HL-60/S4 (cell line): ENCODE data around the gene SPDYE17.
"Not testable (repeated sequence)": the region's sequence is repeated elsewhere in the genome, so short reads cannot be mapped to it uniquely, and the experiment has no call there.

Source experiments
- in situ Hi-C: fragments of 300-500 bp; cut with MboI; formaldehyde crosslinking; loops from 2 replicates; pipeline ENCODE4 v1.14.3; 2022; ENCODE audit warnings: low sequenced_read_pairs

Gene SPDYE17

DNA sequence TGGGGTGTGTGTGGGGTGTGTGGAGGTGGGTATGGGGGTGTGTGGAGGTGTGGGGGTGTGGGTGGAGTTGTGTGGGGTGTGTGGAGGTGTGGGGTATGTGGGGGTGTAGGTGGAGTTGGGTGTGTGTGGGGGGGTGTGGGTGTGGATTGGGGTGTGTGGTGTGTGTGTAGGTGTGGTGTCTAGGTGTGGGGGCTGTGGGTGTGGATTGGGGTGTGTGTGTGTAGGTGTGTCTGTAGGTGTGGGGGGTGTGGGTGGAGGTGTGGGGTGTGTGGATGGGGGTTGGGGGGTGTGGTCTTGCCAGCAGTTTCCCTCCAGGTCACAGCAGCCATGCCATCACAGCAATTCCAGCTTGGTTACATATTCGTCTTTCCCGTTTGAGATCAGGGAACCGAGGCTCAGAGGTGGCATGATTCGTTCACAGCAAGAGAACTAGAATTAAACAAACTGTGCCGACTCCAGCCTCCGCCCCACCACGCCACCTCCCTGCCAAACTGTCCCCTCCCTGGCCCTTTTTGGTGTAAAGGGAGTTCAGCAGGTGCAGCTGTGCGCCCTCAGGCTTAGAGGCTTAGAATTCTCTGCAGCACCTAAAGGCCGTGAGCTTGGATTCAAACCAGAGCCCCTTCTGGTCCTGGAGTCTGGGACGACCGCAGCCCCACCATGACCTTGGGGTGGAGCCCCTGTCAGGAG, 33.3 kb downstream of the SPDYE17 start:
- in situ Hi-C loops = not testable (repeated sequence)

DNA sequence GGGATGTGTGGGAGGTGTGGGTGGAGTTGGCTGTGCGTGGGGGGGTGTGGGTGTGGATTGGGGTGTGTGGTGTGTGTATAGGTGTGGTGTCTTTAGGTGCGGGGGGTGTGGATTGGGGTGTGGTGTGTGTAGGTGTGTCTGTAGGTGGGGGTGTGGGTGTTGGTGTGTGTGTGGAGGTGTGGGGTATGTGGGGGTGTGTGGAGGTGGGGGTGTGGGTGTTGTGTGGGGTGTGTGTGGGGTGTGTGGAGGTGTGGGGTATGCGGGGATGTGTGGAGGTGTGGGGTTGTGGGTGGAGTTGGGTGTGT, 33.9 kb downstream of the SPDYE17 start:
- in situ Hi-C loops = no loop called here

DNA sequence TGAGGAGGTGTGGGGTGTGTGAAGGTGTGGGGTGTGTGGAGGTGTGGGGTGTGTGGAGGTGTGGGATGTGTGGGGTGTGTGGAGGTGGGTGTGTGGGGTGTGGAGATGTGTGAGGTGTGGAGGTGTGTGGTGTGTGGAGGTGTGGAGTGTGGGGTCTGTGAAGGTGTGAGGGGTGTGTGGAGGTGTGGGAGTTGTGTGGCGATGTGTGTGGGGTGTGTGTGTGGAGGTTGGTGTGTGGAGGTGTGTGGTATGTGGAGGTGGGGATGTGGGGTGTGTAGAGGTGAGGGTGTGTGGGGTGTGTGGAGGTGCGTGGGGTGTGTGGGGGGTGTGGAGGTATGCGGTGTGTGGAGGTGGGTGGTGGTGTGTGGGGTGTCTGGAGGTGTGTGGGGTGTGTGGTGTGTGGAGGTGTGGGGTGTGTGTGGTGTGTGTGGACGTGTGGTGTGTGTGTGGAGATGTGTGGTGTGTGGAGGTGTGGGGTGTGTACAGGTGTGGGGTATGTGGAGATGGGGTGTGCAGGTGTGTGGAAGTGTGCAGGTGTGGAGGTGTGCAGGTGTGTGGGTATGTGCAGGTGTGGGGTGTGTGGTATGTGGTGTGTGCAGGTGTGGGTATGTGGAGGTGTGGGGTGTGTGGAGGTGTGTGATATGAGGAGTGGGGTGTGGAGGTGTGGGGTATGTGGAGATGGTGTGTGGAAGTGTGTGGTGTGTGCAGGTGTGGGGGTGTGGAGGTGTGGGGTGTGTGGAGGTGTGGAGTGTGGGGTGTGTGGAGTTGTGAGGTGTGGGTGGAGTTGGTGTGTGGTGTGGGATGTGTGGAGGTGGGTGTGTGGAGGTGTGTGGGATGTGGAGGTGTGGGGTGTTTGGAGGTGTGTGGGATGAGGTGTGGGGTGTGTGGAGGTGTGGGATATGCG, 34.5 kb downstream of the SPDYE17 start:
- in situ Hi-C loops = no loop called here

DNA sequence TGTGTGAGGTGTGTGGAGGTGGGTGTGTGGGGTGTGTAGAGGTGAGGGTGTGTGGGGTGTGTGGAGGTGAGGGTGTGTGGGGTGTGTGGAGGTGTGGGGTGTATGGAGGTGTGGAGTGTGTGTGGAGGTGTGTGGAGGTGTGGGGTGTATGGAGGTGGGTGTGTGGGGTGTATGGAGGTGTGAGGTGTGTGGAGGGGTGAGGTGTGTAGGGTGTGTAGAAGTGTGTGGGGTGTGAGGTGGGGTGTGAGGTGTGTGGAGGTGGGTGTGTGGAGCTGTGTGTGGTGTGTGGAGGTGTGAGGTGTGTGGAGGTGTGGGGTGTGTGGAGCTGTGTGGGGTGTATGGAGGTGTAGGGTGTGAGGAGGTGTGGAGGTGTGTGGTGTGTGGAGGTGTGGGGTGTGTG, 35.2 kb downstream of the SPDYE17 start:
- in situ Hi-C loops = not testable (repeated sequence)

DNA sequence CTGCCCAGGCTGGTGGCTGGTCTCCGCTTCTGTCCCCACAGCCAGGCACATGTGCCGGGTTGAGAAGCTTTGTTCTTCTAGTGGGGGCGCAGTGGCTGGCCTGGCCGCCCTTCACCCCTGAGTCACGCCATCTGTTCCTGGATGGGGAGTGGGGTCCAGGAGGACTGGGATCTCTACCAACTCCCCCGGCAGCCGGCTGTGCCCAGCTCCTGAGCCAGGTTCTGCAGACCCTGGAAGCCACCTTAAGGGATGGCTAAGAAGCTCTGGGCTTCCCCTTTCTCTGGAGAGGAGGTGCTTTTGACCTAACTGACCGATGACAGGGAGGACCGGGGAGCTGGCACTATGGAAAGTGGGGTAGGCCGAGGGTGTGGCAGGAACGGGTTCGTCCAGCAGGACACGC, 37.9 kb downstream of the SPDYE17 start:
- in situ Hi-C loops = not testable (repeated sequence)

DNA sequence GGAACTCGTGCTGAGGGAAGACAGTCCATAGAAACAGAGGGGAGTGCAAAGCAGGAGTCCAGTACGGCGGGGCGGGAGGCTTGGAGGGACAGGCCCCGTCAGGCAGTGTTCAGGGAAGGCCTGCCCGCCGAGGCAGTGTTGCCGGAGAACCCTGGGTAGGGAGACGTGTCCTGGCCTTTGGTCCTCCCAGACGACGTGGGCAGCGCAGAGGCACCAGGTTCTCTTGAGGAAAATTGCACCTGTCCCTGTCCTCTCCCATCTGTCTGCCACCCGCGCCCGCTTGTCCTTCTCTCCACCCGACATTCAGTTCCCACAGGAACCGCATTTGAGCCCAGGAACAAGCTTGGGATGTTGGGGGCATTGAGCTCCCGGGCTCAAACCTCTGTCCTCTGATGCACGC, 38.3 kb downstream of the SPDYE17 start:
- in situ Hi-C loops = not testable (repeated sequence)

DNA sequence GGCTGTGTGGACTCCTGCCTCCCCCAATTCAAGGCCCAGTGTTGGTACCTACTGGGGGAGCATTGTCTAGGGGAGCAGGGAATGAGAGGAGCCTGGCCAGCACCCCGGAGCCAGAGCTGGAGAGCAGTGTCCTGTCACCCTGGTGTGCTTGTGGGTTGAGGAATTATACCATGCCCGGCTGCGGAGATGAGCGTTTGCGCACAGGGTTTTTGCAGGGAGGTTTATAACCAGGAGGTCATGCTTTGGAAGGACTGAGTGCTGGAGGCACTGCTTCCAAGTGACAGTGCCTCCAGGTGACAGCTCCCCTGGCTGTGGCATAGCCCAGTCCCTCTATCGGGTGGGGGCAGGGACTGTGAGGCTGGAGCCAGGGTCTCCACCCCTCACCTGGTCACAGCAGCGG, 39.3 kb downstream of the SPDYE17 start:
- in situ Hi-C loops = not testable (repeated sequence)

DNA sequence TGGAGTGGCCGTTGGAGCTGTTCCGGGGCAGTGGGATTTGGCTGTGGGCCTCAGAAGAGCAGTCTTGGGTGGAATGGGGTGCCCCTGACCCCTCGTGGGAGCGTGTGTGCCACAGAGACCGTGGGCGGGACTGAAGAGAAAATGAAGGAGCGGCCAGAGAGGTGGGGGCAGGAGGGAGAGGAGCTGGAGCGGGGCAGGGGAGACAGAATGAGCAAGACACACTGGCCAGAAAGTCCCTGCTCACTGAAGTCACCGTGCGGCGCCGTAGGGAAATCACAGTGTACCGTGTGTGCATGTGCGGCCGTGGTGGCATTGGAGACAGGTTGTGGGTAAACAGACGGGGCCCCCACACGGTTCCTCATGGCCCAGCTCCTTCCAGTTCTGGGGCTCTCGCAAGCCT, 40.0 kb downstream of the SPDYE17 start:
- in situ Hi-C loops = not testable (repeated sequence)

DNA sequence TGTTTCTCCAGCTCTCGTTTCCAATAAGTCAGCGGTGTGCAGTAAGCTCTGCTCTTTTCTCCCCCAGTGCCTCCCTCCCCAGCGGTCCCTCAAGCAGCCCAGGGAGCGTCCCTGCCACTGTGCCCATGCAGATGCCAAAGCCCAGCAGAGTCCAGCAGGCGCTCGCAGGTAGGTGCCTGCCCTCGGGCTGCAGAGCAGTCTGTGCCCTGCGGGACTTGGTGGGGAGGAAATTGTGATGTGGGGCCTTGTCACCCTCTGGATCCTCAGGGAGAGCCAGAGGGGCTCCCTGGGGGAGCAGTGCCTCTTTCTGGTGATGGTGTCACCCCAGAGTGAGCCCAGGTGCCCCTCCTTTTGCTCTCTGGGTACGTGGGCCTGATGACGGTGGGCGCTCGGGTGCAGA, 42.0 kb downstream of the SPDYE17 start:
- in situ Hi-C loops = not testable (repeated sequence)

DNA sequence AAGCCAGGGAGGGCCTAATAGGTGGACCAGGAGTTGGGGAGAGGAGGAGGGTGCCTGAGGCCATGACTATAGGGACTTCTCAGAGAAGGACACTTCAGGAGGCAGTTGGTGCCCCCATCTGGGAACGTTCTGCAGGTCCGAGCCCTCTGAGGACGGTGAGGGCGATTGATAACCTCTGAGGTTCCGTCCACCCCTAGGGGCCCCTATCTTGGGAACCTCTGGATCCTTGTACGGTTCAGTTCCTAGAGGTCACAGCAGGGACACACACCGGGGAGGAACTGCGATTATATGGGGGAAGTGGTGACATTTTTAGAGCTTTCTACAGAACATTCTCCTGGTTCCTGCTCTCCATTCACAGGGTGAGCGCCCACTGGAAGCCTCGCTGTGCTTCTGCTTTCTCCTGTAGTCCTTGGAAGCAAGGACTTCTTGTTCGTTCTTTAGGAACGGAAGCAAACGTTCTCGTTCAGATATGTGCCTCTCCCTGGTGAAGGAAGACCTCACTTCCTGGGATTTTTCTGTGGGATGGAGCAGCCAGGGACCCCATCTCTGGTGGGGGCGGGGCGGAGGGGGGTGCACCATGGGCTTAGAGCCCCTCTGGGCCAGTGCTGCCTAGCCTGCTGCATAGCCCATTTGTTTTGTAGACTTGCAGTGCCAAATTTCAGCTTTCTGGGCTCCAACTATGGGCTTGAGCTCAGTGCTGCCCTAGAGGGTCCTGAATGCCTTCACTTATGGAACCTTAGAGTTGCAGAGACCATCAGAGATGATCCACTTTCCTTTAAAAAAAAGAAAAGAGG, 46.0 kb downstream of the SPDYE17 start:
- in situ Hi-C loops = not testable (repeated sequence)

DNA sequence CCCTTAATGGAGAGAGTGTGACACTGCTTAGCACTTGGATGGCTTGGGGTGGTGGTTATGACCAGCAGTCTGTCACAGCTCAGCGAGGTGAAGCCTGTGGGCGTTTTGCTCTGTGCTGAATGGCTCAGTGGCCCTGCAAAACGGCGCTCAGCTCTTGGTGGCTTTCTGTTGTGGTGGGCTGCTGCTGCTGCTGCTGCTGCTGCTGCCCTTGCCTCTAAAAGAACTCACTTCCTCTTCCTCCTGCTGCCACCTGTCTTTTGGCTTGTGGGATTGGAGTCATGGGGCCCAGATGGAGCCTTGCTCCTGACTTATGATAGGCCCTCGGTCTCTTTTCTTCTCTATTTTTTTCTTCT, 47.4 kb downstream of the SPDYE17 start:
- in situ Hi-C loops = not testable (repeated sequence)

DNA sequence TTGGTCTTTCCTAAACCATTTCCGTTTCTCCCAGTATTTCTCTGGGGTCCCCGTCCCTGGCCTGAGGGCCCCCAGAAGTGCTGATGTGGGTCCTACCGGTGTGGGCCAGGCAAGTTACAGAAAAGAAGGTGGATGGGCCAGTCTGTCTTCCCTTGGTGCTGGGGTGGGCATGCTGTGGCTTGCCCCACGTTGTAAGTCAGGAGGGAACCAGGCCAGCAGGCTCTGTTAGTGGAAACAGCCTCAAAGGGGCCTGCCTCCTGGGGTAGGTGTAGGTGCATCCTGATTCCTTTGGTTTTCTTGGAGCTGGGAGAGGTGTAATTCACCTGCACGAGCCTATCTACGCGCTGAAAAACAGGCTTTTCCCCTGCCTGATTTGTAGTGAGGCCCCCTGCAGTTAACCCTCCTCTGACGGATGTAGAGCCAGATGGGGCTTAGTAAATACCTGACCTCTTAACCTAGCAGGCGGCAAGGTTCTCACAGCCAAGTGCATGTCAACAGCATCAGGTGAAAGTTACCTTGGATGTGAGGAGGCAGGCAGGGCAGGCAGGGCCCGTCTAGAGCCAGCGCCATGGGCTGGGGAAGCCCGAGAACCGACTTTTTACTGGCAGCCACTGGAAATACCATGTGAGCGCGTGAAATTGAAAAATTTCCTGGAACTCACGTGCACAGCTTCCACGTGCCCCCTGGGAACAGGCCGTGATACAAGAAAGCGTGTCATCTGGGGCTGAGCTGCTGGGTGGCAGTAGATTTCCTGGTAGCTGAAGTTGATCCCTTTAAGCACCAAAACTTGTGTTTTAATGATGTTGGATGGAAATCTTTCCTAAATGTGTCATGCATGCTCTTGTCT, 48.0 kb downstream of the SPDYE17 start:
- in situ Hi-C loops = not testable (repeated sequence)

DNA sequence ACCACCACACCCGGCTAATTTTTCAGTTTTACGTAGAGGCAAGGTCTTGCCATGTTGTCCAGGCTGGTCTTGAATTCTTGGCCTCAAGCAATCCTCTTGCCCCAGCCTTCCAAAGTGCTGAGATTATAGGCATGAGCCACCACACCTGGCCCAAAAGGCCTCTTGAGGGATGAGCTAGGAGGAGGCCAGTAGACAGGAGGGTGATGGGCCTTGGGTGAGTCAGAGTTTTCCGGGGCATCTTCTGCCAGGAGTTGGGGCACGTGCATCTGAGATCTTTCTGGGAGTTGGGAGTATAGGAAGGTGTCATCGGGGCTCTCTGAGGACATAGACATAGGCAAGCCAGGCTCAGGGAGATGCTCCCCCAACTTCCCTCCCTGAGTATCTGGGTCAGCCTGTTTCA, 48.8 kb downstream of the SPDYE17 start:
- in situ Hi-C loops = not testable (repeated sequence)

DNA sequence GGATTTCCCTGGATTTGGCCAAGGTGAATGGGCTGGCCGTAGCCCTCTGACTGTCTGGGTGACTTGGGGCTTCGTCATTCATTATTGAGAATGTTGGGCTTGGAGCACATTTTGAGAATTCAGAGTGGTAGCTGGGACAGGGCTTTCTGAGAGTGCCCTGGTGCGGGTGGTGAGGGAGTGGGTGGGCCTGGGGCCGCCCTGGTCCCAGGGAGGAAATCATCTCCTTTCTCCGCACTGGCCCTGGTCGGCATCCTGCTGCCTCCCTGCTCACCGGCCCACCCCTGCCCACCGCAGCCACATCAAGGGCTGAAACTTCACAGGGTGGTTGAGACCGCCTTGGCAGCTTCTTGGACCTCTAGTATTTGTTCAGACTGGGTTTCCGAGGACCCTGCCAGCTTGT, 49.7 kb downstream of the SPDYE17 start:
- in situ Hi-C loops = not testable (repeated sequence)

DNA sequence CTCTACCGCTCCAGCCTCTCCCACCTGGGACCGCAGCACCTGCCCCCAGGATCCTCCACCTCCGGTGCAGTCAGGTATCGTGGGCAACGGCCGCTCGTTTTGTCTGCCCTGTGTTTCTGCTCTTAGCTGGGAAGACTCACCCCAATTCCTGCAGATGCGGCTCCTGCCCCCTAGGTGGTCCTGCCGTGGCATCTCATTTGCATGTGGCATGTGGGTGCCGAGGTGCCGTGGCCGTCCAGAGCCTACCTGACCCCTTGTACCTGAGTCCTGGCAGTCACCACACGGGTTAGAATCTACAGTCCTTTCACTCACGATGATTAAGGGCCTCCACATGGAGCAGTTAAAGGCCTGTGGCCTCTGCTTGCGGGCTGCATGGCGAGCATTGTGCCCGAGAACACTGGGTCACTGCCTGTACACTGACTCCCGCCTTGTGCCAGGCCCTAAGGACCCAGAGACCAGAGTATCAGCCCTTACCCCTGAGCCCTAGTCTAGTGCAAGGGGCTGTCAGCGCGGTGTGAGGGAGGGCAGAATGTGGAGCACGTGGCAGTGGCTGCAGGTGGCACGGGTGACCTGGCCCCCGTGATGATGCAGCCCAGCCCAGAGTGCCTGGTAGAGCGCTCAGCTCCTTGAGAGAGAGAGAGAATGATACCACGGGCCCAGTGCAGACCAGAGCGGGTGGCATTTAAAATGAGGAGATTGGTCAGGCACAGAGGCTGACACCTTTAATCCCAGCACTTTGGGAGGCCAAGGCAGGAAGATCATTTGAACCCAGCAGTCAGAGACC, 50.8 kb downstream of the SPDYE17 start:
- in situ Hi-C loops = not testable (repeated sequence)

DNA sequence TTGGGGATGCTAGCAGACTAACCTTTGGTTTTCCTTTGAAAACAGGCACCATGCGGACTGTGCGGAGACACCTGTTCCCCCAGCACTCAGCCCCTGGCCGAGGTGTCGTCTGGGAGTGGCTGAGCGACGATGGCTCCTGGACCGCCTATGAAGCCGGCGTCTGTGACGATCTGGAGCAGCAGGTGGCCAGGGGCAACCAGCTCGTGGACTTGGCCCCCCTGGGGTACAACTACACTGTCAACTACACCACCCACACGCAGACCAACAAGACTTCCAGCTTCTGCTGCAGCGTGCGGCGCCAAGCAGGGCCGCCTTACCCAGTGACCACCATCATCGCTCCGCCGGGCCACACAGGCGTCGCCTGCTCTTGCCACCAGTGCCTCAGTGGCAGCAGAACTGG, 51.6 kb downstream of the SPDYE17 start:
- in situ Hi-C loops = not testable (repeated sequence)

DNA sequence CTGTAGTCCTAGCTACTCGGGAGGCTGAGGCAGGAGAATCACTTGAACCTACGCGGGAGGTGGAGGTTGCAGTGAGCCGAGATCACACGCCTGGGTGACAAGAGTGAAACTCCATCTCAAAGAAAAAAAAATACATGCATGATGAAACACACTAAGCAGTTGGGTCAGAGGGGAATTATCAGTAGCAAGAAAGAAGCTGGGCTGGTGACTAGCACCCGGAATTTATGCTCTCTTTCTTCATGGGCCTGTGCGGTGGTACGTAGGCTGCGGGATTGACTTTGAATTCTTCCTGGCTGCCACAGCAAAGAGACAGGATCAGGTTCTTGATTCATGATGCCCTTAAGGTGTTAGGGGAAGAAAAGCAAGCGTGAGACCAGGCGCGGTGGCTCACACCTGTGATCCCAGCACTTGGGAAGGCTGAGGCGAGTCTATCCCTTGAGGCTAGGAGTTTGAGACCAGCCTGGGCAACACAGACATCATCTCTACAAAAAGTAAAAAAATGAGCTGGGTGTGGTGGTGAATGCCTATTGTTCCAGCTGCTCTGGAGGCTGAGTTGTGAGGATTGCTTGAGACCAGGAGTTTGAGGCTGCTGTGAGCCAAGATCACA, 54.3 kb downstream of the SPDYE17 start:
- in situ Hi-C loops = not testable (repeated sequence)

DNA sequence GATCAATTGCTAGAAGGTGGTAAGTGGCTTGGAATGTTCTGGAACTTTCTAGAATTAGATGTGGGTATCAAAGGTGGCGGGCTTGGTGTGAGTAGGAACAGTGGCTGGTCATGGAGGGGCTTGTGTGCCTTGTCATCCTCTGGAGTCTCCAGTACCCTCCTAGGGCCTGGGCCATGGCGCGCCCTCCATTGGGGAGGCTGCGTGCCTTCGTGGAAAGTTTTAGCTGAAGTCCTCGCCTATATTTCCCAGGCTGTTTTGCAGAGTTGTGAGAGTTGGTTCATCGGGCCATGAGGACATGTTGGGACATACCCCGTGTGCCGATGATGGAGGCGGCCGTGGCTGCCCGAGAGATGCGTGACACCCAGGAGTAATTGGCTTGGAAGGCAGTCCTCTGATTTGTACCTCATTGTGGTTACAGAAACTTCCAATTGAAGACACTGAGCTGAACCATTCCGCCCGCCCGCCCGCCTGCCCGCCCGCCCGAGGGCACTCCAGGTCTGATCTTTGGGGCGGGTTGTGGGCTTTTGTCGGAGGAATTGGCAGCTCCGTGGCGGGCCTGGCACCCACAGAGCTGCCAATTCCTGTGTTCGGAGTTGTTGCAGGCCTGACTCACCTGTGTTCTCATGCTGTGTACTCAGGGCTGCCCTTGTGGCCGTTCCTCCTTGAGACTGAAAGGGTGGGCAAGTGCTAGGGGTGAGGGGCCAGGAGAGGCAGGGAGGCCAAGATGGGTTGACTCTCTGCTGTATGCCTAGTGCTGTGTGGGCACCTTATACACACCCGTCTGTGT, 57.2 kb downstream of the SPDYE17 start:
- in situ Hi-C loops = not testable (repeated sequence)

DNA sequence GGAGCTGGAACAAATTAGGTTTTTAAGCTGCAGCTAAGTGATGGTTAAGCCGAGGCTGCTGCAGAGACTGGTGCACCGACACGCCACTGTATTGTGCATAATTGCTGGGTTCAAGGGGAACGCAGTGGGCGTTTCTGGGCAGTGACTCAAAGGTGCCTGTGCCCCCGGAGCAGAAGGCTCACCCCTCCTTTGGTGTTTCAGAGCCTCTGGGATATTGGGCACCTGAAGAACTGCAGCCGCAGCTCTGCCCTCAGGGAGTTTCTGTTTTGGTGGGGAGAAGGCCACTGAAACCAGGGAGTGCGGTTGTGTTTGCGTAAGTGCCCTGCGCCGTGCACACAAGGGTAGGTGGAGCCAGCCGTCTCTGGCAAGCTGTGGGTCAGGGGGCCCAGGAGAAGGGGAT, 57.8 kb downstream of the SPDYE17 start:
- in situ Hi-C loops = not testable (repeated sequence)
